Measurements from ENCODE around the gene PPT2.

PPT2 gene

GRCh38 chr6:32168807-32169591, 15.1 kb downstream of the PPT2 start:
- DNase-seq (ENCODE audit: low read depth): no peak
- no peak for TF ChIP-seq CTCF (IDR thresholded peaks at IDR 0.05; ENCODE audit: control insufficient read depth, insufficient read depth, low read depth, low read length, missing control alignments)
- no peak overlapping the region for H3K4me3 ChIP-seq (ENCODE audit: control insufficient read depth, low read depth, low read length)

- TF ChIP-seq CTCF (IDR thresholded peaks at IDR 0.05; ENCODE audit: control insufficient read depth, insufficient read depth, low read depth, low read length, missing control alignments): no peak
- H3K4me3 ChIP-seq (ENCODE audit: control insufficient read depth, low read depth, low read length): no peak overlapping the region
- no peak for DNase-seq (ENCODE audit: low read depth)
Observed at GRCh38 chr6:32170294-32170693, 16.4 kb downstream of the PPT2 start.

GRCh38 chr6:32171234-32171633, 17.3 kb downstream of the PPT2 start:
- no peak for DNase-seq (ENCODE audit: low read depth)
- TF ChIP-seq CTCF (IDR thresholded peaks at IDR 0.05; ENCODE audit: control insufficient read depth, insufficient read depth, low read depth, low read length, missing control alignments): no peak
- no peak overlapping the region for H3K4me3 ChIP-seq (ENCODE audit: control insufficient read depth, low read depth, low read length)

GRCh38 chr6:32173051-32173727, 19.2 kb downstream of the PPT2 start:
- no peak for DNase-seq (ENCODE audit: low read depth)
- H3K4me3 ChIP-seq (ENCODE audit: control insufficient read depth, low read depth, low read length): no peak overlapping the region
- no peak for TF ChIP-seq CTCF (IDR thresholded peaks at IDR 0.05; ENCODE audit: control insufficient read depth, insufficient read depth, low read depth, low read length, missing control alignments)

- DNase-seq (ENCODE audit: low read depth): no peak
- TF ChIP-seq CTCF (IDR thresholded peaks at IDR 0.05; ENCODE audit: control insufficient read depth, insufficient read depth, low read depth, low read length, missing control alignments): no peak
- H3K4me3 ChIP-seq (ENCODE audit: control insufficient read depth, low read depth, low read length): no peak overlapping the region
Observed at GRCh38 chr6:32174416-32174815, 20.5 kb downstream of the PPT2 start.

- no peak for DNase-seq (ENCODE audit: low read depth)
- H3K4me3 ChIP-seq (ENCODE audit: control insufficient read depth, low read depth, low read length): peak overlapping the region; percentile 100
- TF ChIP-seq CTCF (IDR thresholded peaks at IDR 0.05; ENCODE audit: control insufficient read depth, insufficient read depth, low read depth, low read length, missing control alignments): no peak
Observed at GRCh38 chr6:32175322-32175710, 21.4 kb downstream of the PPT2 start.

Measured in AG09309 (cell line).